Nephron progenitor cell (in vitro differentiated cells): Measurements from ENCODE around the gene ACP6.
A peak's percentile ranks its signal among the peaks of the same experiment; 100 is the strongest.
"Not testable (repeated sequence)": the region's sequence is repeated elsewhere in the genome, so short reads cannot be mapped to it uniquely, and the experiment has no call there.

Experiments
- DNase-seq: peaks from one replicate; pipeline ENCODE4 v3.0.0; 2021
- H3K27ac Mint-ChIP-seq: 2 replicates; pipeline ENCODE4 v1.8.0; 2021; ENCODE audit warnings: mild to moderate bottlenecking, moderate library complexity, mixed read lengths
- H3K27me3 Mint-ChIP-seq: 2 replicates; pipeline ENCODE4 v1.8.0; 2021; ENCODE audit warnings: mild to moderate bottlenecking, low read depth, mixed read lengths; ENCODE audit not compliant: poor library complexity
- H3K36me3 Mint-ChIP-seq: 2 replicates; pipeline ENCODE4 v1.8.0; 2021; ENCODE audit warnings: low read depth, mixed read lengths
- H3K4me1 Mint-ChIP-seq: 2 replicates; pipeline ENCODE4 v1.8.0; 2021; ENCODE audit warnings: mixed read lengths
- H3K4me3 Mint-ChIP-seq: 2 replicates; pipeline ENCODE4 v1.8.0; 2021; ENCODE audit warnings: mild to moderate bottlenecking, moderate library complexity, mixed read lengths
- H3K9me3 Mint-ChIP-seq: 2 replicates; pipeline ENCODE4 v1.8.0; 2021; ENCODE audit warnings: mild to moderate bottlenecking, moderate library complexity, mixed read lengths
- CTCF ChIP-seq: fragments of 200-600 bp; sonication (generic); IDR thresholded peaks from 2 replicates; pipeline ENCODE4 v1.5.0; 2021; ENCODE audit warnings: antibody characterized with exemption

The ACP6 gene

DNA sequence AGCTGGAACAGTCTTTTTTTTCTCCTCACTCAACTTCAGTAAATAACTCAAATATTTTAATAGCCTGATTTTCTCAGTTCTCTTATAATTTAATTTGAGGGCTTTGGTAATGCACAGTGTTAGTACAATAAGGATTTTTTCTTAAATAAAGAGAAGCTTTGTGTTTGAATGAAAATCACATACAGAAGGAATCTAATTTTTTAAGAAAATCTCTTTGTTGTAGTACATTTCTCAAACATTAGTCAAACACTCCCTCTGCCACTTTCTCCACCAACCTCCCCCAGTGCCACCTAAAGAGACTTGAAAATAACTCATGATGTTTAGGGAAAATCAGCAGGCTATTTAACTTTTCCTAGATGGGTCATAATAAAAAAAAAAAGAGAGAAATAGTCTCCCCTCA, 42.3 kb upstream of the ACP6 start:
- Mint-ChIP-seq H3K9me3 (peaks cover 8% of the 10 kb centered on the region), H3K4me3 (no peak overlapping the region), H3K36me3 (no peaks in the 10 kb centered on the region), H3K27ac (no peak overlapping the region), H3K4me1 (peaks cover 7% of the 10 kb centered on the region), H3K27me3 (peaks cover 10% of the 10 kb centered on the region)
- no peak for DNase-seq
- TF ChIP-seq CTCF = no peak

GRCh38 chr1:147700042-147701006, 30.0 kb upstream of the ACP6 start:
- H3K36me3 Mint-ChIP-seq = no peaks in the 10 kb centered on the region
- H3K4me3 Mint-ChIP-seq = no peak overlapping the region
- no peaks in the 10 kb centered on the region for H3K27me3 Mint-ChIP-seq
- peak overlapping the region; percentile 45 for H3K27ac Mint-ChIP-seq
- no peaks in the 10 kb centered on the region for H3K9me3 Mint-ChIP-seq
- TF ChIP-seq CTCF = peak; percentile 87
- peak; percentile 66 for DNase-seq
- peaks cover 7% of the 10 kb centered on the region for H3K4me1 Mint-ChIP-seq

- Mint-ChIP-seq H3K9me3 (no peaks in the 10 kb centered on the region), H3K27me3 (no peaks in the 10 kb centered on the region), H3K4me3 (no peak overlapping the region), H3K4me1 (peaks cover 7% of the 10 kb centered on the region), H3K36me3 (no peaks in the 10 kb centered on the region), H3K27ac (no peak overlapping the region)
- no peak for TF ChIP-seq CTCF
- DNase-seq = no peak
Observed at GRCh38 chr1:147699686-147700041, 29.3 kb upstream of the ACP6 start.

GRCh38 chr1:147683163-147683763, 12.9 kb upstream of the ACP6 start:
- Mint-ChIP-seq H3K9me3 (peaks cover 48% of the 10 kb centered on the region), H3K27ac (no peak overlapping the region), H3K4me1 (no peaks in the 10 kb centered on the region), H3K27me3 (peaks cover 13% of the 10 kb centered on the region), H3K4me3 (no peak overlapping the region), H3K36me3 (peaks cover 10% of the 10 kb centered on the region)
- DNase-seq = no peak
- TF ChIP-seq CTCF = no peak

- not testable (repeated sequence) for H3K4me3 Mint-ChIP-seq, H3K4me1 Mint-ChIP-seq, H3K27ac Mint-ChIP-seq, DNase-seq, H3K27me3 Mint-ChIP-seq, H3K36me3 Mint-ChIP-seq
- peaks cover 60% of the 10 kb centered on the region for H3K9me3 Mint-ChIP-seq
Observed at GRCh38 chr1:147680608-147681235, 10.4 kb upstream of the ACP6 start.

GRCh38 chr1:147677681-147678080, 7.4 kb upstream of the ACP6 start:
- H3K36me3 Mint-ChIP-seq, H3K4me3 Mint-ChIP-seq, H3K27ac Mint-ChIP-seq, DNase-seq, H3K27me3 Mint-ChIP-seq: not testable (repeated sequence)
- H3K4me1 Mint-ChIP-seq = peaks cover 18% of the 10 kb centered on the region
- H3K9me3 Mint-ChIP-seq = peaks cover 48% of the 10 kb centered on the region
